Measurements from ENCODE around the gene GALNT9.
A peak's percentile ranks its signal among the peaks of the same experiment; 100 is the strongest.
"Not testable (repeated sequence)": the region's sequence is repeated elsewhere in the genome, so short reads cannot be mapped to it uniquely, and the experiment has no call there.

Gene GALNT9

DNA sequence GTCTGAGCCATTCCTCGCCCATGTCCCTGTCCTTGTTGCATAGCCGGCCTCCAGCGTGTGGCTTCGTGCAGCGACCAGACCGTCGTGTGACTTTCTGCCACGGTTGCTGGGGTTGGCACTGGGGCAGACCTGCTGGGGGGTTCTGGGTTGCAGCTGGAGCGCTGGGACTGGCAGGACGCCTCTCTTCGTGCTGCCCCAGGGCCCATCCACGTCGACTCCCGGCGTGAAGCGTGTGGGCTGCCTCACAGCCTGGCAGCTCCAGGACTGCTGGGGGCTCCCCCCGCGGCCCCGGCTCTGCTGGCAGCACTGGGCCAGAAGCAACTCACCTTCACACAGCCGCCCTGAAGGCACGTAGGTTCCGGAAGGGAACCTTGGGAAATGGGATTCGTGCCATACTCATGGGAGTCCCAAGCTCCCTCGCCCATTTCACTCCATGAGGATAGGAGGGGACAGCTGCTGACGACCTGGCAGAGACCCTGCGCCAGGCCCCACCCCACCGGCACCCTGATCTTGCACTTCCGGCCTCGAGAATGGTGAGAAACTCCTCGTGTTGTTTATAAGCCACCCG lies 51.9 kb downstream of the GALNT9 start:
- no peak for DNase-seq

DNA sequence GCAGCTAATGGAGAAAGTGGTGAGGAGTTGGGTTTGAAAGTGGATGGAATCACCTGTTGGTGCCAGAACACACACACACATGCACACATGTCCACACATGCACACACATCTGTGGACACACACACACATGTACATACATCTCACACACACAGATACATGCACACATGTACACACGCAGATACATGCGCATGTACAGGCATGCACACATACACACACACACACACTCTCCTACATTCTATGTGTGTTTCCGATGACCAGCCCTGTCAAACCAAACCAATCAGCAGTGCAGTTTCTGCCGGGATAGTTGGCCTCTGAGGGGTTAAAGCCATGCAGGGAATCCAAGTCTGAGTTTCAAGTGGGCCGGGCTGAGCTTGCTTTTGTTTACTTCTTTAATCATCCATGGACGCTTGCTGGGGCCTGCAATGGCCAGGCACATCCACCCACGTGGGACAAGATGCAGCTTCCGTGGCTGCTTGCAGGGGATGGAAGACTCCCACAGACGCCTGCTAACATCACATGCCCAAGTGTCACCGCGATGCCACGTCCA lies 52.5 kb downstream of the GALNT9 start:
- DNase-seq = no peak

DNA sequence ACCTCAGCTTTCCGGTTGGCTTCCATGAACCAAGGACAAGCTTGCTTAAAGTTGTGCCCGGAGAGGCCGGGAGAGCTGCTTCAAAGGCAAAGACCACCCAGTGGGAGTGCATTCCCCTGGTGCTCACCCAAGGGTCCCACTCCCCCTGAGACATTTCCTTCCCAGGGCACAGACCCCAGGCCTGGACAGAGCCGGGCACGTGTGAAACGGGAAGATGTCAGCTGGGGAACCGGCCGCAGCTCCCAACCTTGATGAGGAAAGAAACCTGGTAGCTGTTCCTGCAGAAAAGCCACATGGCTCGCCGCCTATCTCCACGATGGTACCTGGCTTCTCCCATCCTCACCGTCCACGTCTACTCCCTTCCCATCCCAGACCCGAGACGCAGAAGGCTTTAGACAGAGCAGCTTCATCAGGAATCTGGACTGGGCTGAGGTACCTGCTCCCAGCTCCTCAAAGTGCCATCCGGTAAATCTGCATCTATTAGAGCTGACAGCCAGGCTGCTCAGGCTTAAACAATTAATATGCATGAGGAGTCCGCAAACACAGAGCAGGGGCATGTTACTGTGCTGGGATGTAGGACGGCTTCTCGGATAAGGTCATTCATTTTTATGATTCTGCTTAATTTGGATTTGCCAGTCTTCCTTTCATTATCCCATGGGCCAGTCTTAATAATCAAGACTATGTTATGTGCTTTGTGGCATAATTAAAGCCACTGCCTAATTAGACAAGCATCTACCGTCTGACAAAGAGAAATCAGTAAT lies 53.1 kb downstream of the GALNT9 start:
- no peak for DNase-seq

DNA sequence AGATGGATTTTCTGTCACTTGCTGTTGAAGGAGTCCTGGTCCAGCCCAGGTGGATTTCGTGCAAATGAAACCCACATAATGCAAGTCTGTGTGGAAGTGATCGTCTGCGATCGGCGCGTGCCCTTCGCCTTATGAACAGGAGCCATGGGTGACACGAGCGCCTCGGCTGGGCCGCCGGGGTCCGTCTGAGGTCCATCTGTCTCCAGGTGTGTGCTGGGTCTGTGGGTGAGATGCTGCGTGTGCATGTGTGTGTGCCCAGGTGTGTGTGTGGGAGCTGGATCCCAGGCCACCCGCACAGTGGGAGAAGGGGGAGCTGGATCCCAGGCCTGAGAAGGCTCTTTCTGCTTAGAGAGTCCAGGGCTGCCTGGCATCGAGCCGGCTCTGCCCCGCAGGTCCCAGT lies 53.8 kb downstream of the GALNT9 start:
- no peak for DNase-seq

DNA sequence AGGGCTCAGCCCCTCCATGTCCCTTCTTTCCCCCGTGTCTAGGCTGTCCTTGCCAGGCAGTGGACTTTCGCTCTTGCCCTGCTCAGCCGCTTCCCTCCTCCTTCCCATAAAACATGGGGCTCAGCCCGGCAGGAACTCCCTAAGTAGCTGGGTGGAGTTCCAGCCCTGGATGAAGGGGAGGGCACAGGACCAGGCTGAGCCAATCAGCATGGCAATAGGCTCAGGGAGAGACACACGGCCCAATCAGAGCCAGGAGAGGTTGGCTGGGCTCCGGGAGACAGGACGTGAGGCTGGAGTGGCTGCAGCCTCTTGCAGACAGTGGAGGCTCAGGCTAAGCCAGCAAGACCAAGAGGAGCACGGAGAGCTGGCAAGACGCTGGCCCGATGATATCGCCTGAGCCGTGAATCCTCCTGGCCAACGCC lies 54.3 kb downstream of the GALNT9 start:
- DNase-seq = peak; percentile 86

DNA sequence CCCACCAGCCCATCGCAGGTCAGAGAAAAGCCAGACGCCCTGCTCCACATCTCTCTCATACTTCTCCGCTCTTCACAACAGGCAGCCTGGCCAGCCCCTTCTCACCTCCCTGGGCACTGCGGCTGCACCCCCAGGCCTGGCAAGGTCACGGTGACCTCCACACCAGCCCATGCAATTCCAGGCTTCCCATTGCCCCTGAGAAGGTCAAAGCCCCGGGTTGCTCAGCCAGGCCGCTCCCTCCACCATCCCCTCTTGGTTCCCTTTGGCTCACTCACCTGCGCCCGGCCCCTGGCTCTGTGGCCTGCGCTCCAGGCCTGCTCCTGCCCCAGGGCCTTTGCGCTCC lies 55.4 kb downstream of the GALNT9 start:
- DNase-seq = no peak

DNA sequence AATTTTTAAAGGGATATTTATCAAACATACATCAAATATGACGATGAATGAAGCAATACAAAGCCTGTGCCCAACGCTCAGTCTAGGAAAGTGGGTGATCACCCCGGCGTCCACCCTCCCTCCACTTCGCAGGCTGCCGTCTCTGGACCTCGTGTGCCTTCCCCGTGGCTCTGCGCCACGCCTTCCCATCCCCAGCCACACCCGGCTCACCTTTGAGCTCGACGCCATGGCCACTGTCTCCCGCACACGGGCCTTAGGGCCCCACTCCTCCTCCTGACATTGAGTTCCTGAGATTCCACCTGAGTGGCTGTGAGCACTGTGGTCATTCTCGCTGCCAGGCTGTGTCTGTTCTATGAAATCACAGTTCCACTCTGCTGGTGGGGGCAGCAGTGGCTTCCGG lies 56.7 kb downstream of the GALNT9 start:
- no peak for DNase-seq

DNA sequence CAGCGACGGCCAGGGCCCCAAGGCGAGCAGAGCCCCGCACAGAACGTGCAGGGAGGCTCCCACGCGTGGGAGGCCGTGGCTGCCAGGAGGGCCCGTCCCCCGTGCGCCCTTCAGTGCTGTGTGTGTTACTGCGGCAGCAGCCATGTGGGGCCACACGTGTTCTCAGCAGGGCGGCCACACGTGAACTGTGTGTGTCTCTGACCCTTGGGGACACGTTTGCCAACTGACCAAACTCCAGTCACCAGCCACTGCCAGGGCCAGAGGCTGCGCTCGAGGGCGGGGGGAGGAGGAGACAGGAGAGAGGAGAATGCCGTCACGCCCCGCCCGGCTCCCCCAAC lies 57.7 kb downstream of the GALNT9 start:
- no peak for DNase-seq

DNA sequence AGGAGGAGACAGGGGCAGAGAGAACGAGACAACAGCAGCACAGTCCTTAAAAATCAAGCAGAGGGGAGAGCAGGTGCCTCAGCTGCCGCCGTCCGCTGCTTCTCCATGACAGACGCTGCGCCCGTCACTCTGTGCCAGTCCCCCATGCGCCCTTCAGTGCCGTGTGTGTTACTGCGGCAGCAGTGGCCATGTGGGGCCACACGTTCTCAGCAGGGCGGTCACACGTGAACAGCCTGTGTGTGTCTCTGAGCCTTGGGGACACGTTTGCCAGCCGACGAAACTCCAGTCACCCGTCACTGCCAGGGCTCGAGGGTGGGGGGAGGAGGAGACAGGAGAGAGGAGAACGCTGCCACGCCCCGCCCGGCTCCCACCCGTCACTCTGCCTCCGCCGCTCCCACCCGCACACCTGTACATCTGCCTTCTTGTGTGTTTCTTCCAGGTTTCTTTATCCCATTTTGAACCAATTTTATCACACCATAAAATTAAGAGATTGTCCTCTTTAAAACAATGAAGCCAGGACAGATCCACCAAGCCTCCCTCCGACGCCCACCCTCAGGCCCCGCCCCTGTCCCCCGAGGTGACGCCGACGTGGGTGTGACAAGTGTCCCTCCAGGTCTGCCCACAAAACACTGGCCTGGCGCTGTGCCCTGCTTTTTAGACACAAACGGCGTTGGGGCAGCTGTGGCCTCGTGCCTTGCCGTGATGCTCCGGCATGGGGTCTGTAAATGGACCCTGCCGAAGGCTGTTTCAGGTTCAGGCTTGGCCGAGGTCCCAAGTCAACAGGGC lies 58.2 kb downstream of the GALNT9 start:
- no peak for DNase-seq

DNA sequence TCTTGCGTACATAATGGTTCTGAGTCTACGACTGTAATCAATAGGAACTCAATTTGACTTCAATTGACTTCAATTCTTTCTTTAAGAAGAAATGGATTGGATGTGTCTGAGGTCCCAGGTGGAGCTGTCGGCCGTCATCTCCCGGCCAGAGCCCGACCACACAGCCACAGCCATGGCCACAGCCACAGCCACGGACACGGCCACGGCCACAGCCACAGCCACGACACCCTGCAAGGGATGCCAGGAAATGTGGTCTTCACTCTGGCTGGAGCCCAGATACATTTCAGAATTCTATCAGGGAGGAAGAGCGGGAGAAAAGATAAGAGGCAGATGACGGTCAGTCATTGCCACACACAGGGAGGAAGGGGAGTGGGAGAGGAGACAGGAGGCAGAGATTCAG lies 58.9 kb downstream of the GALNT9 start:
- DNase-seq = no peak

DNA sequence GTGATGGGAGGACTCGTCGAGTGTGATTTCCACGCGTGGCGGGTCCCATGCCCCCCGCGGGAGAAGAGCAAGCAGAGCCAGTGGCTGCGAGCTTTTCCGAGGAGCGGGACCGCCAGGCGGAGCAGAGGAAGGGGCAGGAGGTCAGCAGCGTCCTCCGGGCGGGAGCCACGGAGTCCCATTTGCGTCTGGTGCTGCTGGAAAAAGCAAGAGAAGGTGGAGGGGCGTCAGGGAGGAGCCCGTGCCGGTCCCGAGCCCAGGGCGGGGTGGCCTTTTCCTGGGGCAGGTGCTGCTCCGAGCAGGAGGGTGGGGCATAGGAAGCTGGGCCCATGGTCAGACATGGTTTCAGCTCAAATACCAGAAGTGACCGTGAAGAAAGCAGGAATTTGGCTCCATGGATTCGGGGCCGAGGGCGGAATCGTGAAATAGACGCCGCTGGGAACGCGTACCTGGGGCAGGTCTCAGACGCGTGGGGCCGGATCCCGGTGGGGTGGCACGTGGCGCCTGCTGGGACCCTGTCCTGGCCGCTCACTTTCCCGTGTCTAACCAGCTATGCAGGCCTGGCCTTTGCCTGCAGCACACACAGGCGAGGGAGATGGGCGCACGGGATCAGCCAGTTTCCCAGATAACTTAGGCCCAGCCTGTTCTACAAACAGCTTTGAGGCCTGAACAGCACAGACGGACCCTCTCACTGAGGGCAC lies 60.0 kb downstream of the GALNT9 start:
- DNase-seq = no peak

DNA sequence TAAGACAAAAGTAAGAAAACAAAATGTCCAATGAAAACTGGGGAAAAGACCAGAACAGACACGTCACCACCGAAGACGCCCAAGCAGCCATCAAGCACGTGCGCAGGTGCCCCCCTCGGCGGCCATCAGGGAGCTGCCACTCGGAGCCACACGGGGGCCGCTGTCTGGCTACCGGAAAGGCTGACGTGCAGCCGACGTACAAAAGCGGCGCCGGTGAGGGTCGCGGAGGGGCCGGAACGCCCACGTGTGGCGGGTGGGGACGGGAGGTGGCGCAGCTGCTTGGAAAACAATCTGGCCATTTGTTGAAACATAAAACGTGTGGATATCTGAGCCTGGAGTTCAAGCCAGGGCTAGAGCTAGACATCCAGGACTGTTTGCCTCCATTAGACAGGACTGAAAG lies 60.7 kb downstream of the GALNT9 start:
- no peak for DNase-seq

DNA sequence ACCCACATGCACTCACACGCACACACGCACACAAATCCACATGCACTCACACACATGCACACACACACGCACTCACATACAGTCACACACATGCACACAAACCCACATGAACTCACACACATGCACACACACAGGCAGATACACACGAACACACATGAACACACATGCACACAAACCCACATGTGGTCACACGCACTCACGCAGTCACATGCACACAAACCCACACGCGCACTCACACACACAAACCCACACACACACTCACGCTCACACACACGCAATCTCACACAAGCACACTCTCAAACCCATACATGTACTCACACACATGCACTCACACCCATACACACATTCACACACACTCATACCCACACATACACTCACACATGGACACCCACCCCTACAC lies 61.5 kb downstream of the GALNT9 start:
- DNase-seq = no peak

DNA sequence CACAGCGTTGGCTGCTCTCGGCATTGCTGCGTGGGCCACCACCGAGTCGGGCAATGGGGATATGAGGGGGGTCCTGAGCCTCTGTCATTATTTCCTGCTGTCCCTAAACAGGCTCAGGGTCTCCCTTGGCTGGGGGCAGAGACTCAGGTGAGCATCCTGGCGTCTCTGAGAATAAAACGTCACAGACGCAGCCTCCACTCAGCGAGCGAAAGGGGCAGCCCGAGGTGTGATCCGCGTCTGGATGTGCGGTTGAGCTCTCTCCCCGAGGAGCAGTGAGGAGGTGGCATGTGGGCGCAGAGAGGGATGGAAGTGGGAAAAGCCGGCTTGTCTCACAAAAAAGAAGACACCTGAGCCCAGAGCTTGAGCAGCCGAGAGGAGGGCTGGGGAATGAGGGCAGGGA lies 62.6 kb downstream of the GALNT9 start:
- no peak for DNase-seq

DNA sequence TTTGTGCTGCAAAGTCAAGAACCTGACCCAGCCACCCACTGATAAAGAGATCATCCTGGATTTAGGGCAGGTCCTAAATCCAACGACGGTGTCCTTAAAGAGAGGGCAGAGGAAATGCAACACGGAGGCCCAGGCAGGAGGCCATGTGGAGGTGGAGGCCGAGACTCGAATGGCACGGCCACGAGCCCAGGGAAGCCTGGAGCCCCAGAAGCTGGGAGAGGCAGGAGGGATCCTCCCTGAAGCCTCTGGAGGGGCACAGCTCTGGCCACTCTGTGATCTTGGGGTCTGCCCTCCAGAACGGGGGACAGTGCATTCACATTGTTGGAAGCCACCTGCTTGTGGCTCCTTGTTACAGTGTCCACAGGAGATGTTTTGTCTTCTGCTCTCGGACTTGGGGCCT lies 63.0 kb downstream of the GALNT9 start:
- DNase-seq = no peak

DNA sequence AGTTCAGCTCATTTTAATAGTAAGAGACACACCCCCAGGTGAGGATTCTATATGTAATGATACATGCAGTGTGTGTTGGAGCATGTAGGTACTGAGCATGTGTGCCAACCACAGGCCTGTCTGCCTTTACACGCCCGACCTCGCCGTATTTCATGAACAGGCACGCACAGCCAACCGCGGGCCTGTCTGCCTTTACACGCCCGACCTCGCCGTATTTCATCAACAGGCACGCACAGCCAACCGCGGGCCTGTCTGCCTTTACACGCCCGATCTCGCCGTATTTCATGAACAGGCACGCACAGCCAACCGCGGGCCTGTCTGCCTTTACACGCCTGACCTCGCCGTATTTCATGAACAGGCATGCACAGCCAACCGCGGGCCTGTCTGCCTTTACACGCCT lies 63.6 kb downstream of the GALNT9 start:
- not testable (repeated sequence) for DNase-seq

DNA sequence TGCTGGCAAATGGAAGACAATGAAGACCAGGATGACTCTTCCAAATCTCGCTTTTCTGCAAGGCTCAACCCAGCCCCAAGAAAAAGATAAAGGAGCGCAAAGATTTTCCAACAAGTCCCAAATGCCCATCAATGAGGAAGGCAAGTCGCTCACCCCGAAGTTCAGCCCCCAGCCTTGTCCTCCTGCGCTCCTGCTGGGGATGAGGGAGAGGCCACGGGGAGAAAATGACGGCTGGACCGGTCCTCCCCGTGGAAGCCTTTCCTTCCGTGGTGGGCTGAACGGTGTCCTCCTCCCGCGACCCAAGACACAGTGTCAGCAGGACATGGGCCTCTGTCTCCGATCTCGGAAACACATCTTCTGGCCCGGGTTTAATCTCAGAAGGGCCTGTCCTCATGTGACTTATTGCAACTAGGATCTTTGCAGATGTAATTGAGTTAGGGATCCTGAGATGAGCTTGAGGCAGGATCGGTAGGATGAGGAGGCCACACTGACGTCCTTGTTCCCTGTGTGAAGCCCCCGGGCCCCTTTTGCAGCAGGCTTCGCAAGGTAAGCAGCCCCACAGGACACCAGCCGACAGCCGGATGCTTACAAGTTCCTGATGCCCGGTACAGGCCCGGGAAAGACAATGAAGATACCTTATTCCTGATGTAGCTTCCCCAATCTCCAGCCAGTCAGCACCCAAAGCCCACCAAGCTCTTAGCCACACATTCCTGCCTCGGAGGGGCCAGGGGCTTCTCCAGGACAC lies 64.2 kb downstream of the GALNT9 start:
- no peak for DNase-seq

DNA sequence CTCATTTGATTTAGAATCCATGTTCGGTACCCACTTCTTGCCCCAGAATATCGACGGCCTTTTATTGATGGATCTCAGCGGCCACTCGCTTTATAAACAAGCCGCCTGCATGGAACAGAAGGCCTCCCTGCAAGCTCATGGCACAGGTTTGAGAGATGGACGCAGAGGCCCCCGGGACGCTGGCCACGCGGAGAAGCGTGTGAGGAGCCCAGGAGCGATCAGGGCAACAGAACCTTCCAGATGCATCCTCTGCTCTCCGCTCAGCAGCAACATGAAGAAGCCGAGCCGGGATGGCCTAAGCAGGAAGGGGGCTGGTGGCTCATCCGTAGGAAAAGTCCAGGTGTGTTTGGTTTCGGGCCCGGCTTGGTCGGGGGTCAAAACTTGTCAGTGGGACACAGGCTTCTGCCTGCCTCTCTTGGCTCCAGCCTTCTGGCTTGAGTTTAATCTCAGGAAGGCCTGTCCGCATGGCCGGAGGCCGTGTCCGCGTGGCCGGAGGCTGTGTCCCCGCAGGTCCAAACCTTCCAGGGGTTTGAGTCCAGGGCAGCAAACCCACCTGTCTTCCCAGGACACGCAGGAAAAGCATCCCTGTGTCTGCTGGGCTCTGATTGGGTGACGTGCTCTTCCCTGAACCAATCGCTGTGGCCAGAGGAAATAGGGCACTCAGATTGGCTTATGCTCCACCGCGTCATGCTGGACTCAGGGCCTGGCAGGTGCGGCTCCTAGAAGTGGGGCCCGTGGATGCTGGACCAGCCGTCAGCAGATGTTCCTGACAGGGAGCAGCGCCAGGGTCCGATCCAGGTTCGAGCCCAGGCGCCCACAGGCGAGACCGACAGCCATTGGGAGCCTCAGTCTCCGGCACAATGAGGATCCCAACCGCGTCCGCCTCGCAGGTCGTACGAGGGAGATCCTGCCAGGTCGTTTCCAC lies 65.0 kb downstream of the GALNT9 start:
- no peak for DNase-seq

DNA sequence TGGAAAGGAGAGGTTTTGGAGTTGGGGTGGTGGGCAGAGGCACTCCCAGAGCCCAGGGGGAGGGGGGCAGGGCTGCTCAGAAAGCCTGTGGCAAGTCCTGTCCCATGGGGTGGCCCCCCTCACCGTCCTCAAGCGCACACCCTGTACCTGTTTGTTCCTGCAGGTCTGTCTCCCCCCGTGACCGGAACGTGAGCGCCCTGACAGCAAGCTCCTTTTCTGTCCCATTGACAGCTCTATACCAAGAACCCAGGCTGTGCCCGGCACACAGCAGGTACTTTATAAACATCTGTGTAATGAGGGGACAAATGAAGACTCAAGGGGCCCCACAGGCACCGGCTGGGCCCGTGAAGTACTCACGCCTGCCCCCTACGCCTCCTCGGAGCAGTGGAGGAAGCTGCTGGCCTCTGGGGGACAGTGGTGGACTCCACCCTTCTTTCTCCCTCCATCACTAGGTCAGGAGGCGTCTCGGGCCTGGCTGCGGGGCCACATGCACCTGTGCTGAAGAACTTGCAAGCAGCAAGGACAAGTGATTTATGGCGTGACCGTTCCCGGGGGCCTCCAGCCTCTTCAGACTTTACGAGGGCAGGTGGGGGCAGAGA lies 65.8 kb downstream of the GALNT9 start:
- DNase-seq = no peak

DNA sequence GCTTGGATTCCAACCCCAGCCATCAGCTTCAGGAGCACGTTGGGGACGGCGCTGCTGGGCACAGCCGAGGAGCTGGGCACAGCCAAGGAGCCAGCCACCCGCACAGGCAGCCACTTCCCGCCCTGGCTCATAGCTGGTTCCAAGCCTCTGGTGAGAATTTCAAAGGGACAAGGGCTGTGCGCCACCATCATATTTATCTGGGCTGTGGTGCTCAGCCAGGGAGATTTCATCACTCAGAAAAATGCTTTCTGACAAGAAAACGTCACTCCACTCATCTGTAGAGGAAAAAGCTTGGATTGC lies 66.4 kb downstream of the GALNT9 start:
- DNase-seq = no peak

DNA sequence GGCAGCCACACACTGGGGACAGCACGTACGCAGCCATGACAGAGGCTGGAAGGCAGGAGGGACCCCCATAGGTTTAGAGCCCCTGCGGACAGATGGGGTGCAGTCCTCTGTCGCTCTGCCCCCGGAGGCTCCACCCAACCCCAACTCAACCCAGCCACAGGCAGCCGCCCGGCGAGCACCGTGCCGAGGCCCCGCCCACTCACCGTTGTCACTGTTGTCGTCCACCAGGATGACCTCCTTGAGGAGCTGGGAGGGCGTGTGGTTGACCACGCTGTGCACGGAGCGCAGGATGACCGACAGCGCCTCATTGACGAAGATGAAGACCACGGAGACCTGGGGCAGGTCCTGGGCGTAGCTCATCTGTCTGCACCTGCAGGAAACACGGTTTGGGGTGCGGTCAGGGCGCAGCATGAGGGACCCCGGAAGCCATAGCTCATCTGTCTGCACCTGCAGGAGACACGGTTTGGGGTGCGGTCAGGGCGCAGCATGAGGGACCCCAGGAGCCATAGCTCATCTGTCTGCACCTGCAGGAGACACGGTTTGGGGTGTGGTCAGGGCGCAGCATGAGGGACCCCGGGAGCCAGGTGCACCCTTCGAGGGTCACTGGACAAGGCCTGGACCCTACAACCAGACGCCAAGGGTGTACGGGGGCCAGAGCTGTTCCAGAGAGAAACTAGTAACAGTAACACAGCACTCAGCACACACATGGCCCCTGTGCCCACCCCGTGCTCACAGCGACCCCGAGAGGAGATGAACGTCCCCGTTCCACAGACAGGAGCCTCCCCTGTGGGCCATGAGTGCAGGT lies 66.9 kb downstream of the GALNT9 start:
- no peak for DNase-seq
